Astrocyte (in vitro differentiated cells and primary cell): ENCODE data around the gene AGPAT3. TPM values are rescaled to one million over a fixed set of nuclear protein-coding genes. Genes with fewer than 3 reads are reported as not detected.

Experiments
- DNase-seq: peaks from one replicate; pipeline ENCODE4 v3.0.0-alpha.2; 2010; ENCODE audit warnings: low read depth
- FAIRE-seq: peaks from 2 replicates; lab custom pipeline; 2011; peaks lifted over from hg19 to GRCh38; lab: Jason Lieb, UNC
- H2AFZ ChIP-seq: 2 replicates; pipeline ENCODE4 v1.6.0; 2012; ENCODE audit warnings: low read depth, low read length, inconsistent platforms
- H3K27ac ChIP-seq: 2 replicates; pipeline ENCODE4 v1.5.1; 2011; ENCODE audit warnings: low read depth, low read length, inconsistent platforms
- H3K27me3 ChIP-seq: 2 replicates; pipeline ENCODE4 v1.6.0; 2011; ENCODE audit warnings: low read length, inconsistent platforms; ENCODE audit not compliant: insufficient read depth
- H3K36me3 ChIP-seq: 2 replicates; pipeline ENCODE4 v1.5.1; 2011; ENCODE audit warnings: low read length, inconsistent platforms; ENCODE audit not compliant: insufficient read depth
- H3K4me1 ChIP-seq: 2 replicates; pipeline ENCODE4 v1.5.1; 2011; ENCODE audit warnings: low read length, inconsistent platforms; ENCODE audit not compliant: insufficient read depth
- H3K4me2 ChIP-seq: 2 replicates; pipeline ENCODE4 v1.6.0; 2012; ENCODE audit warnings: low read length, inconsistent platforms
- H3K4me3 ChIP-seq: 2 replicates; pipeline ENCODE4 v1.5.1; 2011; ENCODE audit warnings: low read depth, mild to moderate bottlenecking, low read length, inconsistent platforms; ENCODE audit not compliant: insufficient read depth
- H3K79me2 ChIP-seq: 2 replicates; pipeline ENCODE4 v1.6.0; 2012; ENCODE audit warnings: mild to moderate bottlenecking, low read length, inconsistent platforms; ENCODE audit not compliant: insufficient read depth
- H3K9ac ChIP-seq: 2 replicates; pipeline ENCODE4 v1.6.0; 2012; ENCODE audit warnings: mild to moderate bottlenecking, low read length, inconsistent platforms
- H3K9me3 ChIP-seq: 2 replicates; pipeline ENCODE4 v1.5.1; 2012; ENCODE audit warnings: low read depth, mild to moderate bottlenecking, low read length, inconsistent platforms; ENCODE audit not compliant: insufficient read depth
- H4K20me1 ChIP-seq: 2 replicates; pipeline ENCODE4 v1.6.0; 2012; ENCODE audit warnings: low read length, inconsistent platforms; ENCODE audit not compliant: insufficient read depth
- H3K27ac Mint-ChIP-seq: one replicate; pipeline ENCODE4 v1.8.0; 2021; ENCODE audit warnings: mild to moderate bottlenecking, mixed read lengths; ENCODE audit not compliant: unreplicated experiment
- H3K27me3 Mint-ChIP-seq: one replicate; pipeline ENCODE4 v1.8.0; 2021; ENCODE audit warnings: low read depth, mixed read lengths; ENCODE audit not compliant: unreplicated experiment
- H3K36me3 Mint-ChIP-seq: one replicate; pipeline ENCODE4 v1.8.0; 2021; ENCODE audit warnings: low read depth, mixed read lengths; ENCODE audit not compliant: unreplicated experiment
- H3K4me1 Mint-ChIP-seq: one replicate; pipeline ENCODE4 v1.8.0; 2021; ENCODE audit warnings: low read depth, mixed read lengths; ENCODE audit not compliant: unreplicated experiment
- H3K4me3 Mint-ChIP-seq: one replicate; pipeline ENCODE4 v1.8.0; 2021; ENCODE audit warnings: mild to moderate bottlenecking, moderate library complexity, mixed read lengths; ENCODE audit not compliant: unreplicated experiment
- H3K9me3 Mint-ChIP-seq: one replicate; pipeline ENCODE4 v1.8.0; 2021; ENCODE audit warnings: mild to moderate bottlenecking, mixed read lengths; ENCODE audit not compliant: unreplicated experiment
- EZH2 ChIP-seq: IDR thresholded peaks from 2 replicates; pipeline ENCODE4 v1.6.1; 2012; ENCODE audit warnings: mild to moderate bottlenecking, low read length, inconsistent platforms; ENCODE audit not compliant: insufficient read depth
- total RNA-seq: library from RNA; stranded (reverse); gene quantifications from 2 replicates; pipeline ENCODE4 v1.2.1, GENCODE V29; 2021
- TF ChIP-seq, protein P1 (sequence below): IDR thresholded peaks from 2 replicates; pipeline ENCODE4 v1.5.1; 2011; ENCODE audit warnings: low read depth, mild to moderate bottlenecking, inconsistent platforms, low read length, moderate library complexity; ENCODE audit not compliant: insufficient read depth

Gene AGPAT3
- total RNA-seq, 1 donor from 2014 or later: 34.7 TPM

DNA sequence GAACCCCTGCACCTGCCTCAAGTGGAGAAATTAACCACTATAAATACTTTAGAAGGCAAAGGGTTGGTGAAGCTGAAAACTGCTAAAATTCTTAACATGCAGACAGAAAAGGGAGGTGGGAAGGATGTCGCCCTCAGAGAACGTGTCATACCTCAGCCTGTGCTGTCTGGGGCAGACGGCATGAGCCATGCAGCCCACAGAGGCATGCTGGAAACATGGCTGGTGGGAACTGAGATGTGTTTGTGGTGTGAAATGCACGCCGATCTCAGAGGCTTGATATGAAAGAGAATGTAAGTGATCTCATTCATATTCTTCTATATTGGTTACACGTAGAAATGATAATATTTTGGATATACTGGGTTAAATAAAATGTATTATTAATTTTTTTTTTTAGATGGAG, 16.3 kb downstream of the AGPAT3 start:
- Mint-ChIP-seq H3K27ac (peak overlapping the region; percentile 13), H3K4me3 (no peak overlapping the region), H3K9me3 (no peaks in the 10 kb centered on the region), H3K27me3 (no peaks in the 10 kb centered on the region), H3K4me1 (peaks cover 15% of the 10 kb centered on the region), H3K36me3 (peaks cover 9% of the 10 kb centered on the region)
- Histone ChIP-seq H3K79me2 (peaks cover 53% of the 10 kb centered on the region), H3K4me2 (no peak overlapping the region), H2AFZ (no peak overlapping the region), H3K4me1 (peaks cover 10% of the 10 kb centered on the region), H3K36me3 (no peaks in the 10 kb centered on the region), H3K27ac (no peak overlapping the region), H3K27me3 (no peaks in the 10 kb centered on the region), H4K20me1 (peaks cover 90% of the 10 kb centered on the region), H3K4me3 (no peak overlapping the region), H3K9ac (no peak overlapping the region), H3K9me3 (no peaks in the 10 kb centered on the region)
- no peak for FAIRE-seq
- DNase-seq: no peak
- no peak for TF ChIP-seq EZH2
- TF ChIP-seq, protein P1, sequence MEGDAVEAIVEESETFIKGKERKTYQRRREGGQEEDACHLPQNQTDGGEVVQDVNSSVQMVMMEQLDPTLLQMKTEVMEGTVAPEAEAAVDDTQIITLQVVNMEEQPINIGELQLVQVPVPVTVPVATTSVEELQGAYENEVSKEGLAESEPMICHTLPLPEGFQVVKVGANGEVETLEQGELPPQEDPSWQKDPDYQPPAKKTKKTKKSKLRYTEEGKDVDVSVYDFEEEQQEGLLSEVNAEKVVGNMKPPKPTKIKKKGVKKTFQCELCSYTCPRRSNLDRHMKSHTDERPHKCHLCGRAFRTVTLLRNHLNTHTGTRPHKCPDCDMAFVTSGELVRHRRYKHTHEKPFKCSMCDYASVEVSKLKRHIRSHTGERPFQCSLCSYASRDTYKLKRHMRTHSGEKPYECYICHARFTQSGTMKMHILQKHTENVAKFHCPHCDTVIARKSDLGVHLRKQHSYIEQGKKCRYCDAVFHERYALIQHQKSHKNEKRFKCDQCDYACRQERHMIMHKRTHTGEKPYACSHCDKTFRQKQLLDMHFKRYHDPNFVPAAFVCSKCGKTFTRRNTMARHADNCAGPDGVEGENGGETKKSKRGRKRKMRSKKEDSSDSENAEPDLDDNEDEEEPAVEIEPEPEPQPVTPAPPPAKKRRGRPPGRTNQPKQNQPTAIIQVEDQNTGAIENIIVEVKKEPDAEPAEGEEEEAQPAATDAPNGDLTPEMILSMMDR: no peak

DNA sequence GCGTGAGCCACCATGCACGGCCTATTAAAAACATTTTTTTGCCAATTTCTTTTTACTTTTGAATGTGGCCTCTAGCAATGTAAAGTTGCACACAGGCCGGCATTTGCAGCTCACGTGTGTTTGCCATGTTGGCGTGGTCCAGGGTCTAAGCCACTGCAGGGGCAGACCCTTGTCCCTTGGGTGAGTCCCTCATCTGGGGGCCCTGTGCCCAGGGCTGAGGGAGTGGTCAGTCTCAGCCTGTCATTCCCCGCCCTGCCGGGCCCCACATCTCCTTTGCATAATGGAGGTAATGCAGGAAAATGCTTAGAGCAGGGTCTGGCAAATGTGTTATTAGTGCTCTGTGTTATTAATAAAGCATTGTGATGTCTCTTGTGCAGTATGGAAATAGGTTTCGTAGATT, 16.9 kb downstream of the AGPAT3 start:
- peaks cover 90% of the 10 kb centered on the region for H4K20me1 ChIP-seq
- H3K27me3 ChIP-seq: no peaks in the 10 kb centered on the region
- no peak overlapping the region for H3K9ac ChIP-seq
- H3K27me3 Mint-ChIP-seq: no peaks in the 10 kb centered on the region
- no peak overlapping the region for H3K27ac Mint-ChIP-seq
- H2AFZ ChIP-seq: no peak overlapping the region
- TF ChIP-seq, protein P1: no peak
- TF ChIP-seq EZH2: no peak
- DNase-seq: no peak
- no peaks in the 10 kb centered on the region for H3K9me3 Mint-ChIP-seq
- peaks cover 10% of the 10 kb centered on the region for H3K4me1 ChIP-seq
- H3K27ac ChIP-seq: no peak overlapping the region
- FAIRE-seq: no peak
- peaks cover 9% of the 10 kb centered on the region for H3K36me3 Mint-ChIP-seq
- no peak overlapping the region for H3K4me3 Mint-ChIP-seq
- H3K4me2 ChIP-seq: no peak overlapping the region
- no peaks in the 10 kb centered on the region for H3K36me3 ChIP-seq
- no peak overlapping the region for H3K4me3 ChIP-seq
- H3K9me3 ChIP-seq: no peaks in the 10 kb centered on the region
- H3K4me1 Mint-ChIP-seq: peaks cover 15% of the 10 kb centered on the region
- H3K79me2 ChIP-seq: peaks cover 56% of the 10 kb centered on the region

DNA sequence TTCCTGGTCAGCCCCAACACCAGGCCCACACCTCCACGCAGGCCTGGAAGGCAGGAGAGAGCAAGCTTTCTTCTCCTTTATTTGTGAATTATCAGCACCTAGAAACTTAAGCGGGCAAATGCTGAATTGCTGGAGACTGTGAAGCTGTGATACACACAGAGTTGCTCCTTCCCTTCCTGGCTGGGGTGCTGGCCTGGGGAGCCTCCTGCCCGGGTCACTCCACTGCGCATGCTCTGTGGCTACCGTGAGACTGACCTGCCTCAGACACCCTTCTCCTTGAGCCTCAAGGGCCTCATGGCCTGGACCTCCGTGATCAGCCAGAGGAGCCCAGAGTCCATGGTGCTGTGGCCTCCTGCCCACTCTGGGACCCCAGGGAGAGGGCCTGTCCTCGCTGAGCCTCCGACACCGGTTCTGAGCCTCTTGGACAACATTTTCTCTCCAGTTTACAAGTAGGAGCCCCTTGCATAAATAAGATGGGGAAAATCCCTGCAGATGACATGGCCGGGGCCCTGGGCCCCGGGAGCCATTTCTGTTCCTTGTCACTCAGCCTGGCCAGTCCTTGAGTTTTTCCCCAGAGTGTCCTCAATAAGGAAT, 18.0 kb downstream of the AGPAT3 start:
- no peaks in the 10 kb centered on the region for H3K27me3 Mint-ChIP-seq
- H2AFZ ChIP-seq: no peak overlapping the region
- DNase-seq: no peak
- H3K9me3 Mint-ChIP-seq: no peaks in the 10 kb centered on the region
- H3K79me2 ChIP-seq: peaks cover 54% of the 10 kb centered on the region
- H3K36me3 ChIP-seq: no peaks in the 10 kb centered on the region
- H3K9me3 ChIP-seq: no peaks in the 10 kb centered on the region
- H3K27me3 ChIP-seq: no peaks in the 10 kb centered on the region
- TF ChIP-seq, protein P1: no peak
- TF ChIP-seq EZH2: no peak
- H3K4me1 Mint-ChIP-seq: peaks cover 15% of the 10 kb centered on the region
- peaks cover 10% of the 10 kb centered on the region for H3K4me1 ChIP-seq
- FAIRE-seq: no peak
- no peak overlapping the region for H3K27ac Mint-ChIP-seq
- H3K4me3 Mint-ChIP-seq: no peak overlapping the region
- H3K27ac ChIP-seq: no peak overlapping the region
- H3K9ac ChIP-seq: no peak overlapping the region
- H4K20me1 ChIP-seq: peaks cover 84% of the 10 kb centered on the region
- H3K4me3 ChIP-seq: no peak overlapping the region
- H3K36me3 Mint-ChIP-seq: peaks cover 8% of the 10 kb centered on the region
- no peak overlapping the region for H3K4me2 ChIP-seq
